Dendritic cell treated with granulocyte-macrophage colony-stimulating factor and Interleukin-4, amounts not matched to agents 40 ng/mL and 50 ng/mL, for 4 days (primary cell): ENCODE measurements around the gene SNX11.

Experiments
- H3K27ac Mint-ChIP-seq: one replicate; pipeline ENCODE4 v1.8.0; 2022; ENCODE audit warnings: mild to moderate bottlenecking, mixed read lengths
- H3K27me3 Mint-ChIP-seq: one replicate; pipeline ENCODE4 v1.8.0; 2022; ENCODE audit warnings: mild to moderate bottlenecking, mixed read lengths
- H3K36me3 Mint-ChIP-seq: one replicate; pipeline ENCODE4 v1.8.0; 2022; ENCODE audit warnings: low read depth, mixed read lengths
- H3K4me1 Mint-ChIP-seq: one replicate; pipeline ENCODE4 v1.8.0; 2022; ENCODE audit warnings: low read depth, mixed read lengths
- H3K4me3 Mint-ChIP-seq: one replicate; pipeline ENCODE4 v1.8.0; 2022; ENCODE audit warnings: mild to moderate bottlenecking, moderate library complexity, mixed read lengths
- H3K9me3 Mint-ChIP-seq: one replicate; pipeline ENCODE4 v1.8.0; 2022; ENCODE audit warnings: mixed read lengths
- intact Hi-C: fragments of 100-400 bp; cut with micrococcal nuclease; formaldehyde crosslinking; loops from one replicate; pipeline ENCODE4 v1.15.0; 2022

SNX11 gene

GRCh38 chr17:48152289-48152688, 44.7 kb downstream of the SNX11 start:
- peaks cover 8% of the 10 kb centered on the region for H3K4me1 Mint-ChIP-seq

DNA sequence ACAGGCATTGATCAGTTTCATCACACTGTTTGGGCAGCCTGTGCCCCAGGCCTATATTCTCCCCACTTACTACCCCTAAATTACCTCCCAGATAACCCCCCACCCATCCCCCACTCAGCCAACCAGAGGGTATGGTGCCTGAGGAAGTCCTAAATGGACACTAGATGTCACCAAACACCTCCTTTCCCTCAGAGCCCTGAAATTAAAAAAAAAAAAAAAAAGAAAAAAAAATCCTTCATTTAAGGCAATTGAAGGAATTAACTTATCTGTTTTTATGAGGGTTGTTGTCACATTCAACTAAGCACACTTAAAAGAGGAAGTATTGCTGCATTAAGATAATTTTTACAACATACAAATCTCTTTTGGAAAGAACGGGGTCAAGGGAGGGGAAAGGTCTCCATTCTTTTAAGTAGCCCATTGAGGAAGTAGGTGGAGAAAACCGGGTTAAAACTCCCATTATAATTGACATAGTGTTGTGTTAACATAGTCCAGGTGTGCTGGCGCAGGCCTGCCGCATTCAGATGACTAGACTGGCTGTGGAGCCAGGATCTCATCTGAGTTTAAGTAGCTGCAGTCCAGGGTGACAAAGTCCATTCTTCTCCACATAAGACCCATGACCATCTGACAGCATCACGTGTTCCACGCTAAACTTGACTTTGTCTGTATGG, 46.3 kb downstream of the SNX11 start:
- no peaks in the 10 kb centered on the region for H3K36me3 Mint-ChIP-seq
- peaks cover 45% of the 10 kb centered on the region for H3K27me3 Mint-ChIP-seq
- H3K9me3 Mint-ChIP-seq, result no peaks in the 10 kb centered on the region
- intact Hi-C loops, result no loop called here
- no peak overlapping the region for H3K27ac Mint-ChIP-seq
- no peak overlapping the region for H3K4me3 Mint-ChIP-seq
- H3K4me1 Mint-ChIP-seq, result peaks cover 8% of the 10 kb centered on the region

More at GRCh38 chr17:48152289-48152688, 44.7 kb downstream of the SNX11 start:
- H3K27me3 Mint-ChIP-seq, result peaks cover 54% of the 10 kb centered on the region
- H3K36me3 Mint-ChIP-seq, result no peaks in the 10 kb centered on the region
- H3K27ac Mint-ChIP-seq, result no peak overlapping the region
- intact Hi-C loops, result no loop called here
- H3K9me3 Mint-ChIP-seq, result no peaks in the 10 kb centered on the region
- H3K4me3 Mint-ChIP-seq, result no peak overlapping the region

GRCh38 chr17:48155889-48156611, 48.5 kb downstream of the SNX11 start:
- Mint-ChIP-seq H3K27ac (no peak overlapping the region), H3K4me3 (no peak overlapping the region), H3K27me3 (peaks cover 37% of the 10 kb centered on the region), H3K9me3 (no peaks in the 10 kb centered on the region), H3K4me1 (peaks cover 15% of the 10 kb centered on the region), H3K36me3 (no peaks in the 10 kb centered on the region)
- intact Hi-C loops, result no loop called here

GRCh38 chr17:48159232-48159631, 51.7 kb downstream of the SNX11 start:
- intact Hi-C loops, result no loop called here
- peaks cover 23% of the 10 kb centered on the region for H3K27me3 Mint-ChIP-seq
- H3K4me3 Mint-ChIP-seq, result no peak overlapping the region
- no peaks in the 10 kb centered on the region for H3K36me3 Mint-ChIP-seq
- no peaks in the 10 kb centered on the region for H3K9me3 Mint-ChIP-seq
- no peak overlapping the region for H3K27ac Mint-ChIP-seq
- H3K4me1 Mint-ChIP-seq, result peaks cover 8% of the 10 kb centered on the region

DNA sequence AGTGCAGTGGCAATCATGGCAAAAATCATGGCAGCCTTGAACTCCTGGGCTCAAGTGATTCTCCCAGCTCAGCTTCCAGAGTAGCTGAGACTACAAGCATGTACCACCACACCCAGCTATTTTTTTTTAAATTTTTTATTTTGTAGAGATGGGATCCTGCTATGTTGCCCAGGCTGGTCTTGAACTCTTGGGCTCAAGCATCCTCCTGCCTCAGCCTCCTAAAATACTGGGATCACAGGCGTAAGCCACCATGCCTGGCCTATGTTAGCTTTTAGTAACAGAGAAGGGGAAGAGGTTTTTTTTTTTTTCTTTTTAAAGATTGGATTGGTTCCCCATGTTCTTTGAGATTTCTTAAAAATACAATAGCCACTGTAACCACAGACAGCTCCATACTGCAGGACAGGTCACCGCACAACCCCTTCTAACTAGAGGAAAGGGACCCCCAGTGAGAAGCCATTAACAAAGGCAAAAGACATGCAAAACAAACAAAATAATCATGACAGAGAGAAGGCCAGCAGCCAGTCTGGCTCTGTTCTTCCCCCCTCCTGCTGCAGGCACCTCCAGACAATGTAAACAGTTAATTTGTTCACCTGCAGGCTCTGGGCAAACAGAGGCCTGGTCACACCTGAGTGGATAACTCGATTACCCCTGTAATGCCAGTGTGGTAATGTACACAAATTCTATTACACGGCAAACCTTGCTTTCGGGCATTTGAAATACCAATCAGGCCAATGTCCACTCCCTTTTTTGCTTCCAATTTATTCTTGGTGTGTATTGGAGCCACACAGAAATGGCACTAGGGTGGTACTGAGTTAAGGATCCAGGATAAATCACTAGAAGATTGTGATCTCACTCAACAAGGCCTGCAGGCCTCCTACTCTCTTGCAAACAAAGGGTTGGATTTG, 52.9 kb downstream of the SNX11 start:
- peaks cover 8% of the 10 kb centered on the region for H3K4me1 Mint-ChIP-seq
- H3K27ac Mint-ChIP-seq, result no peak overlapping the region
- intact Hi-C loops, result no loop called here
- peaks cover 15% of the 10 kb centered on the region for H3K27me3 Mint-ChIP-seq
- no peaks in the 10 kb centered on the region for H3K36me3 Mint-ChIP-seq
- H3K9me3 Mint-ChIP-seq, result no peaks in the 10 kb centered on the region
- H3K4me3 Mint-ChIP-seq, result no peak overlapping the region

DNA sequence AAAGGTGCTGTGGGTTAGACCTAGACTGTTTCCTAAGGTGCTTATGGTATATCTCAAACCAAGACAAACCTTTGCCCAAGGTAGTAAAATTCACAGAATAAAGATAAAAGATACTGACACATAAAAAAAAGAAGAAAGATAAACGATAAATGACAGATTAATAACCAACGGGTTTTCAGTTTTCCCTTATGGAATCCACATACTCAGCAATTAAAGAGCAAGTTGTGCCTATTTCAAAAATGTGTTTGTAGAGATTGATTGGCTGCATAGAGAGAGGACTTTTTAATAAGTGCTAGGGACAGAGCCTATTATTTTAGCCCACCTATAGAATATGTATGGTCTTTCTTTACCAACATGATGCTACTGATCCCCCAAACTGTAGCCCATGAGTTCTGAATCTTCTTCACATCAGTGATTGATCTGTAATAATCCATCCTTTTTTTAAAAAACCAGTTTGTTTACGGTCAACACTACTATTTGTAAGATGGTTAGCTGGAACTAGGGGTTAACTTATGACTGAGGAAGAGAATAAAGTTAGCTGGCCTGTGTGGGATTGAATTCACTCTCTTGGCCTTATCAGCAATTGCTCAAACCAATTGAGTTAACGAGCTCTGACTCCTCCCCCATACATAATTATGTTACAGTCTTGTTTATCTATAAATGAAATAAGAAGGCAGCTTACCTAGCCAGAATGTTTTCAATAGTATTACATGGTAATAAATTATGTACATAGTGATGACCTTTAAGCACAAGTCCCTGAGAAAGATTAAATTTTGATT, 53.8 kb downstream of the SNX11 start:
- no peaks in the 10 kb centered on the region for H3K9me3 Mint-ChIP-seq
- intact Hi-C loops, result no loop called here
- H3K4me3 Mint-ChIP-seq, result no peak overlapping the region
- peaks cover 6% of the 10 kb centered on the region for H3K27me3 Mint-ChIP-seq
- H3K27ac Mint-ChIP-seq, result no peak overlapping the region
- peaks cover 8% of the 10 kb centered on the region for H3K4me1 Mint-ChIP-seq
- H3K36me3 Mint-ChIP-seq, result no peaks in the 10 kb centered on the region

- Mint-ChIP-seq H3K27ac (no peak overlapping the region), H3K9me3 (no peaks in the 10 kb centered on the region), H3K4me1 (peaks cover 8% of the 10 kb centered on the region), H3K36me3 (no peaks in the 10 kb centered on the region), H3K4me3 (no peak overlapping the region), H3K27me3 (peaks cover 2% of the 10 kb centered on the region)
- intact Hi-C loops, result no loop called here
Measured at GRCh38 chr17:48162306-48162934, 54.9 kb downstream of the SNX11 start.

GRCh38 chr17:48162946-48163506, 55.5 kb downstream of the SNX11 start:
- intact Hi-C loops, result no loop called here
- Mint-ChIP-seq H3K36me3 (no peaks in the 10 kb centered on the region), H3K27me3 (peaks cover 3% of the 10 kb centered on the region), H3K4me1 (peaks cover 8% of the 10 kb centered on the region), H3K9me3 (no peaks in the 10 kb centered on the region), H3K27ac (no peak overlapping the region), H3K4me3 (no peak overlapping the region)

GRCh38 chr17:48163809-48164208, 56.2 kb downstream of the SNX11 start:
- intact Hi-C loops, result no loop called here
- no peak overlapping the region for H3K4me3 Mint-ChIP-seq
- no peak overlapping the region for H3K27ac Mint-ChIP-seq
- peaks cover 8% of the 10 kb centered on the region for H3K4me1 Mint-ChIP-seq
- H3K27me3 Mint-ChIP-seq, result peaks cover 7% of the 10 kb centered on the region
- H3K36me3 Mint-ChIP-seq, result no peaks in the 10 kb centered on the region
- no peaks in the 10 kb centered on the region for H3K9me3 Mint-ChIP-seq

GRCh38 chr17:48169926-48170325, 62.4 kb downstream of the SNX11 start:
- Mint-ChIP-seq H3K9me3 (no peaks in the 10 kb centered on the region), H3K36me3 (no peaks in the 10 kb centered on the region), H3K27ac (no peak overlapping the region), H3K27me3 (peaks cover 19% of the 10 kb centered on the region), H3K4me1 (no peaks in the 10 kb centered on the region), H3K4me3 (no peak overlapping the region)
- intact Hi-C loops, result no loop called here
